NCI-H2196 (cell line): ENCODE measurements around the gene KIAA2012.

Source experiments
- DNase-seq: peaks from one replicate; lab custom pipeline; 2025; ENCODE audit not compliant: unreplicated experiment; lab: John Stamatoyannopoulos, UW

Gene KIAA2012

GRCh38 chr2:202042444-202042843 lies 30.6 kb upstream of the KIAA2012 start:
- DNase-seq: no peak

GRCh38 chr2:202043475-202043874 lies 29.6 kb upstream of the KIAA2012 start:
- no peak for DNase-seq

GRCh38 chr2:202044777-202045176 lies 28.3 kb upstream of the KIAA2012 start:
- DNase-seq: no peak

- DNase-seq: no peak
These were observed 26.5 kb upstream of the KIAA2012 start for GRCh38 chr2:202046572-202046971.

GRCh38 chr2:202049092-202049728 lies 23.8 kb upstream of the KIAA2012 start:
- DNase-seq: no peak

- DNase-seq: no peak
These were observed 23.2 kb upstream of the KIAA2012 start for GRCh38 chr2:202049840-202050239.

- DNase-seq: no peak
These were observed 22.4 kb upstream of the KIAA2012 start for GRCh38 chr2:202050652-202051051.

- no peak for DNase-seq
These were observed 21.4 kb upstream of the KIAA2012 start for GRCh38 chr2:202051499-202052161.

GRCh38 chr2:202052235-202052634 lies 20.8 kb upstream of the KIAA2012 start:
- no peak for DNase-seq

- no peak for DNase-seq
These were observed 18.4 kb upstream of the KIAA2012 start for GRCh38 chr2:202054679-202055078.

- DNase-seq: no peak
These were observed 16.4 kb upstream of the KIAA2012 start for GRCh38 chr2:202056611-202057010.

- no peak for DNase-seq
These were observed 12.8 kb upstream of the KIAA2012 start for GRCh38 chr2:202060218-202060617.

GRCh38 chr2:202061695-202062094 lies 11.4 kb upstream of the KIAA2012 start:
- no peak for DNase-seq

- DNase-seq: no peak
These were observed 8.7 kb upstream of the KIAA2012 start for GRCh38 chr2:202064171-202064880.

- DNase-seq: no peak
These were observed 8.2 kb upstream of the KIAA2012 start for GRCh38 chr2:202064881-202065230.

GRCh38 chr2:202065876-202066275 lies 7.2 kb upstream of the KIAA2012 start:
- no peak for DNase-seq

GRCh38 chr2:202066875-202067274 lies 6.2 kb upstream of the KIAA2012 start:
- no peak for DNase-seq

- DNase-seq: no peak
These were observed 5.5 kb upstream of the KIAA2012 start for GRCh38 chr2:202067589-202067988.

- no peak for DNase-seq
These were observed 3.6 kb upstream of the KIAA2012 start for GRCh38 chr2:202069170-202070067.

- no peak for DNase-seq
These were observed 1.9 kb upstream of the KIAA2012 start for GRCh38 chr2:202071107-202071506.

- no peak for DNase-seq
These were observed 829 bp upstream of the KIAA2012 start for GRCh38 chr2:202072226-202072625.
